ENCODE results near the gene DYNLL2.

DNA sequence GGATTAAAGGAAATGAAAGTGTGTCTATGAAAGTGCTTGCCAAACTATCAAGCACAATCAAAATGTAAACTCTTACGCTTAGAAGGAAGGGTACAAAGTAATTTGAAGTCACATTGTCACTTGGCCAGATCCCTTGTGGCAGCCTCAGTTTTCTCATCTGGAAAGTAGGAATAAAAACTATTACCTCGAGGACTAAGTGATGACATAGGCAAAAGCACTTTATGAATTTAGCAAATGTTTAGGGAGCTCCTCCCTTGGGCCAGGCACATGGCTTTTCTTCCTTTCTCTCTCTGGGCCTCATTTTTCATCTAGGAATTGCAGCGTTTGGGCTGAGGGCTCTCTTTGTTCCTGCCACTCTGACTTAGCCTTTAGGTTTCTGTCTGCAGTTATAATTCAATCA, 28.5 kb downstream of the DYNLL2 start:
- TF ChIP-seq, protein P1, sequence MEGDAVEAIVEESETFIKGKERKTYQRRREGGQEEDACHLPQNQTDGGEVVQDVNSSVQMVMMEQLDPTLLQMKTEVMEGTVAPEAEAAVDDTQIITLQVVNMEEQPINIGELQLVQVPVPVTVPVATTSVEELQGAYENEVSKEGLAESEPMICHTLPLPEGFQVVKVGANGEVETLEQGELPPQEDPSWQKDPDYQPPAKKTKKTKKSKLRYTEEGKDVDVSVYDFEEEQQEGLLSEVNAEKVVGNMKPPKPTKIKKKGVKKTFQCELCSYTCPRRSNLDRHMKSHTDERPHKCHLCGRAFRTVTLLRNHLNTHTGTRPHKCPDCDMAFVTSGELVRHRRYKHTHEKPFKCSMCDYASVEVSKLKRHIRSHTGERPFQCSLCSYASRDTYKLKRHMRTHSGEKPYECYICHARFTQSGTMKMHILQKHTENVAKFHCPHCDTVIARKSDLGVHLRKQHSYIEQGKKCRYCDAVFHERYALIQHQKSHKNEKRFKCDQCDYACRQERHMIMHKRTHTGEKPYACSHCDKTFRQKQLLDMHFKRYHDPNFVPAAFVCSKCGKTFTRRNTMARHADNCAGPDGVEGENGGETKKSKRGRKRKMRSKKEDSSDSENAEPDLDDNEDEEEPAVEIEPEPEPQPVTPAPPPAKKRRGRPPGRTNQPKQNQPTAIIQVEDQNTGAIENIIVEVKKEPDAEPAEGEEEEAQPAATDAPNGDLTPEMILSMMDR (IDR thresholded peaks at IDR 0.05; ENCODE audit: insufficient read depth, low read length) = no peak
- TF ChIP-seq, protein P2, sequence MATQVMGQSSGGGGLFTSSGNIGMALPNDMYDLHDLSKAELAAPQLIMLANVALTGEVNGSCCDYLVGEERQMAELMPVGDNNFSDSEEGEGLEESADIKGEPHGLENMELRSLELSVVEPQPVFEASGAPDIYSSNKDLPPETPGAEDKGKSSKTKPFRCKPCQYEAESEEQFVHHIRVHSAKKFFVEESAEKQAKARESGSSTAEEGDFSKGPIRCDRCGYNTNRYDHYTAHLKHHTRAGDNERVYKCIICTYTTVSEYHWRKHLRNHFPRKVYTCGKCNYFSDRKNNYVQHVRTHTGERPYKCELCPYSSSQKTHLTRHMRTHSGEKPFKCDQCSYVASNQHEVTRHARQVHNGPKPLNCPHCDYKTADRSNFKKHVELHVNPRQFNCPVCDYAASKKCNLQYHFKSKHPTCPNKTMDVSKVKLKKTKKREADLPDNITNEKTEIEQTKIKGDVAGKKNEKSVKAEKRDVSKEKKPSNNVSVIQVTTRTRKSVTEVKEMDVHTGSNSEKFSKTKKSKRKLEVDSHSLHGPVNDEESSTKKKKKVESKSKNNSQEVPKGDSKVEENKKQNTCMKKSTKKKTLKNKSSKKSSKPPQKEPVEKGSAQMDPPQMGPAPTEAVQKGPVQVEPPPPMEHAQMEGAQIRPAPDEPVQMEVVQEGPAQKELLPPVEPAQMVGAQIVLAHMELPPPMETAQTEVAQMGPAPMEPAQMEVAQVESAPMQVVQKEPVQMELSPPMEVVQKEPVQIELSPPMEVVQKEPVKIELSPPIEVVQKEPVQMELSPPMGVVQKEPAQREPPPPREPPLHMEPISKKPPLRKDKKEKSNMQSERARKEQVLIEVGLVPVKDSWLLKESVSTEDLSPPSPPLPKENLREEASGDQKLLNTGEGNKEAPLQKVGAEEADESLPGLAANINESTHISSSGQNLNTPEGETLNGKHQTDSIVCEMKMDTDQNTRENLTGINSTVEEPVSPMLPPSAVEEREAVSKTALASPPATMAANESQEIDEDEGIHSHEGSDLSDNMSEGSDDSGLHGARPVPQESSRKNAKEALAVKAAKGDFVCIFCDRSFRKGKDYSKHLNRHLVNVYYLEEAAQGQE (IDR thresholded peaks at IDR 0.05; ENCODE audit: insufficient replicate concordance, low read depth) = no peak
- no peak for TF ChIP-seq POLR2AphosphoS5 (IDR thresholded peaks at IDR 0.05; ENCODE audit: low read depth)
